UCSD-AML1 (cell line): ENCODE results near the gene PSMB4.
"Not testable (repeated sequence)": the region's sequence is repeated elsewhere in the genome, so short reads cannot be mapped to it uniquely, and the experiment has no call there.

Source experiments
- DNase-seq: peaks from one replicate; lab custom pipeline; 2025; ENCODE audit not compliant: unreplicated experiment; lab: John Stamatoyannopoulos, UW

Gene PSMB4

GRCh38 chr1:151437396-151437795 is 38.0 kb downstream of the PSMB4 start:
- not testable (repeated sequence) for DNase-seq

GRCh38 chr1:151443846-151444782 is 44.7 kb downstream of the PSMB4 start:
- peak; percentile 17 for DNase-seq

- no peak for DNase-seq
These were observed 45.4 kb downstream of the PSMB4 start for GRCh38 chr1:151444783-151445177.

- no peak for DNase-seq
These were observed 48.3 kb downstream of the PSMB4 start for GRCh38 chr1:151447696-151448095.
